ENCODE results near the gene CYFIP1.

The CYFIP1 gene

GRCh38 chr15:22916606-22917350 is 63.4 kb downstream of the CYFIP1 start:
- DNase-seq (ENCODE audit: extremely low read depth, low read depth): no peak
- no peak for TF ChIP-seq CTCF (IDR thresholded peaks at IDR 0.05; ENCODE audit: low read depth, low read length)

GRCh38 chr15:22915866-22916515 is 64.2 kb downstream of the CYFIP1 start:
- no peak for TF ChIP-seq CTCF (IDR thresholded peaks at IDR 0.05; ENCODE audit: low read depth, low read length)
- no peak for DNase-seq (ENCODE audit: extremely low read depth, low read depth)

- TF ChIP-seq CTCF (IDR thresholded peaks at IDR 0.05; ENCODE audit: low read depth, low read length): no peak
- DNase-seq (ENCODE audit: extremely low read depth, low read depth): no peak
These were observed 66.4 kb downstream of the CYFIP1 start for GRCh38 chr15:22913646-22914380.

GRCh38 chr15:22912256-22912655 is 67.9 kb downstream of the CYFIP1 start:
- no peak for TF ChIP-seq CTCF (IDR thresholded peaks at IDR 0.05; ENCODE audit: low read depth, low read length)
- DNase-seq (ENCODE audit: extremely low read depth, low read depth): no peak

- TF ChIP-seq CTCF (IDR thresholded peaks at IDR 0.05; ENCODE audit: low read depth, low read length): no peak
- no peak for DNase-seq (ENCODE audit: extremely low read depth, low read depth)
These were observed 68.9 kb downstream of the CYFIP1 start for GRCh38 chr15:22911306-22911705.

GRCh38 chr15:22908830-22909229 is 71.3 kb downstream of the CYFIP1 start:
- no peak for TF ChIP-seq CTCF (IDR thresholded peaks at IDR 0.05; ENCODE audit: low read depth, low read length)
- DNase-seq (ENCODE audit: extremely low read depth, low read depth): no peak
